CD4-positive, CD25-positive, alpha-beta regulatory T cell (primary cell): Measurements from ENCODE around the gene PTPRT. TPM values are rescaled to one million over a fixed set of nuclear protein-coding genes. Genes with fewer than 3 reads are reported as not detected.

Experiments
- ATAC-seq, 2 donors: fragments of 150-1000 bp; cut with Tn5 transposase; one replicate each; pipeline ENCODE4 v1.10.0; 2021; ENCODE audit warnings: low read depth in 2 of 2, moderate number of reproducible peaks in 2 of 2, moderate library complexity in 1 of 2
- DNase-seq, 3 donors: peaks; one replicate each; pipeline versions ENCODE4 v3.0.0 to v3.0.0-alpha.2; 2012 to 2022; ENCODE audit warnings: mixed read lengths in 1 of 3
- H3K27ac ChIP-seq: one replicate; pipeline ENCODE4 v1.7.0; 2013; ENCODE audit warnings: mild to moderate bottlenecking, low read length; ENCODE audit not compliant: insufficient read depth, poor library complexity, severe bottlenecking
- H3K27me3 ChIP-seq: one replicate; pipeline ENCODE4 v1.7.0; 2013; ENCODE audit warnings: low read length; ENCODE audit not compliant: control insufficient read depth, insufficient read depth
- H3K36me3 ChIP-seq: one replicate; pipeline ENCODE4 v1.7.0; 2013; ENCODE audit warnings: mild to moderate bottlenecking, low read length, moderate library complexity; ENCODE audit not compliant: control insufficient read depth, insufficient read depth
- H3K4me1 ChIP-seq: 2 replicates; pipeline ENCODE4 v1.7.0; 2013; ENCODE audit warnings: mild to moderate bottlenecking, low read length; ENCODE audit not compliant: insufficient read depth, control insufficient read depth, poor library complexity, severe bottlenecking
- H3K4me3 ChIP-seq: one replicate; pipeline ENCODE4 v1.7.0; 2013; ENCODE audit warnings: low read depth, mild to moderate bottlenecking, low read length, moderate library complexity
- H3K9me3 ChIP-seq, 2 experiments: 1 replicate in 1 of 2; 2 replicates in 1 of 2; pipeline ENCODE4 v1.7.0; 2013; ENCODE audit warnings: low read length in 2 of 2, mild to moderate bottlenecking in 1 of 2, moderate library complexity in 1 of 2; ENCODE audit not compliant: control insufficient read depth in 2 of 2
- H3K27ac Mint-ChIP-seq, 3 donors: one replicate each; pipeline ENCODE4 v1.8.0; 2020 to 2022; ENCODE audit warnings: mild to moderate bottlenecking in 3 of 3, mixed read lengths in 3 of 3, moderate library complexity in 2 of 3
- H3K27me3 Mint-ChIP-seq: one replicate; pipeline ENCODE4 v1.8.0; 2022; ENCODE audit warnings: mild to moderate bottlenecking, mixed read lengths
- H3K36me3 Mint-ChIP-seq: one replicate; pipeline ENCODE4 v1.8.0; 2020; ENCODE audit warnings: mixed read lengths
- H3K4me1 Mint-ChIP-seq, 4 donors: one replicate each; pipeline ENCODE4 v1.8.0; 2020 to 2022; ENCODE audit warnings: mixed read lengths in 4 of 4, mild to moderate bottlenecking in 1 of 4
- H3K4me3 Mint-ChIP-seq, 4 donors: one replicate each; pipeline ENCODE4 v1.8.0; 2020 to 2022; ENCODE audit warnings: mild to moderate bottlenecking in 4 of 4, mixed read lengths in 4 of 4, moderate library complexity in 3 of 4
- H3K9me3 Mint-ChIP-seq, 7 donors: one replicate each; pipeline ENCODE4 v1.8.0; 2020 to 2022; ENCODE audit warnings: mixed read lengths in 7 of 7, mild to moderate bottlenecking in 3 of 7, moderate library complexity in 2 of 7
- polyA plus RNA-seq, 4 donors: library from polyadenylated mRNA; unstranded; fragments of 300-500 nt; fragmentation: Illumina TruSeq; gene quantifications; one replicate each; pipeline ENCODE4 v1.2.3, GENCODE V29; 2021
- total RNA-seq: library from RNA; stranded (reverse); gene quantifications from one replicate; pipeline ENCODE4 v1.2.3, GENCODE V29; 2022

The PTPRT gene
- total and polyA plus RNA-seq, 5 donors from 2014 or later, result not detected

DNA sequence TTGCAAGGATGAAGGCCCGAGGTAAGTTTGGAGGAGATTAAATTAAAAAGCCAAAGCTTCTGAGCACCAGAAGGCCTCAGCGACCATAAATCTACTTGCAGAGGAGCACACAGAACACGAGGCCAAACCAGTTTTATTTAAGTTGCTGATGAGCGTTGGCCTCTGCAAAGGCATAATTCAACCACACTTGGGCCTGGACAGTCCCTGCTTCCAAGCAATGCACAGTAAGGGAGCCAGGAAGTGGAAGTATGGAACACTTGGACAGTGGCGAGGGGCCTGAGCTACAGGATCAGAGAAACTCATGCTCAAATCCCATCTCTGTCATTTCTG, 92.8 kb downstream of the PTPRT start:
- Histone ChIP-seq H3K27me3 (no peaks in the 10 kb centered on the region), H3K36me3 (no peaks in the 10 kb centered on the region), H3K27ac (no peak overlapping the region), H3K4me1 (no peaks in the 10 kb centered on the region), H3K9me3 (no peaks in the 10 kb centered on the region), H3K4me3 (no peak overlapping the region)
- Mint-ChIP-seq H3K9me3 (peaks cover 1 to 15% (median 6%) of the 10 kb centered on the region in 7 donors), H3K27ac (no peak overlapping the region), H3K27me3 (no peaks in the 10 kb centered on the region), H3K4me1 (no peaks in the 10 kb centered on the region), H3K4me3 (no peak overlapping the region), H3K36me3 (no peaks in the 10 kb centered on the region)
- ATAC-seq (no peak), DNase-seq (no peak)

DNA sequence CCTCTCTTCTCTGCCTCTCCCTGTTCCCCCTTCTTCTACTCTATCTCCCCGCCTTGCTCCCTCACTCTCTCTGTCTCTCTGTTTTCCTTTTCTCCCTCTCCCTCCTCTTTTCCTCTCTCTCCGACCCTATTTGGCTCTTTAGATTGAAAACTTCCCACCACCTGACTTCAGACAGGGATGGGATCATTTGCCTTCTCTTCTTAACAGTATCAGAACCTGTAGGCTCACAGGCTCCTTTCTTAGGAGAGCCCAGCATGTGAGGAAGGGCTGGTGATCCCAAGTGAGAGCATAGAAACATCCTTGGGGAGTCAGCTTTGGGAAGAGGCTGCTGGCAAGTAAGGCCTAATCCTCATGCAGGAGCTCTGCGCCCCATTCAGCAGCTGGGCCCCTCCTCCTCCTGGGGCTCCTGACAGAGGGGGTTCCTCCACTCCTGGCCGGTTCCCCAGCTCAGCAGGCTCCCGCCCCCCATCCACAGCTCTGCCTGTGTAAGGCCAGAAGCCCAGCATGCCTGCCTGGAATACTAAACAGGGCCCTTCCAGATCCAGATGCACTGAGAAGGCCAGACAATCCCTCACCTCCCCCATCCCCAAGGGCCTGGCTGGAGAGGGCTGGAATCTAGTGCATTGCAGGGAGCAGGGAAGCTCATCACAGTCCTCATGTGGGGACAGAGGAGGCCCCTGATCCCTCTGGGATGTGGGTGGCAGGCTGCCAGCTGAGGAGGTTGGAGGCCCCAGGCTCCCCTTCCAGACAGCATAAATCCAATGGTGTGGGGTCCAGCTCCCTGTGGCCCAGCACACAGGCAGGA, 93.4 kb downstream of the PTPRT start:
- Mint-ChIP-seq H3K9me3 (peaks cover 1 to 18% (median 9%) of the 10 kb centered on the region in 7 donors), H3K36me3 (no peaks in the 10 kb centered on the region), H3K27me3 (no peaks in the 10 kb centered on the region), H3K4me1 (no peaks in the 10 kb centered on the region), H3K27ac (no peak overlapping the region), H3K4me3 (no peak overlapping the region)
- ATAC-seq (no peak), DNase-seq (no peak)
- no peaks in the 10 kb centered on the region for H3K27me3 ChIP-seq
- no peak overlapping the region for H3K4me3 ChIP-seq
- no peaks in the 10 kb centered on the region for H3K9me3 ChIP-seq
- no peak overlapping the region for H3K27ac ChIP-seq
- H3K4me1 ChIP-seq, result no peaks in the 10 kb centered on the region
- H3K36me3 ChIP-seq, result no peaks in the 10 kb centered on the region

DNA sequence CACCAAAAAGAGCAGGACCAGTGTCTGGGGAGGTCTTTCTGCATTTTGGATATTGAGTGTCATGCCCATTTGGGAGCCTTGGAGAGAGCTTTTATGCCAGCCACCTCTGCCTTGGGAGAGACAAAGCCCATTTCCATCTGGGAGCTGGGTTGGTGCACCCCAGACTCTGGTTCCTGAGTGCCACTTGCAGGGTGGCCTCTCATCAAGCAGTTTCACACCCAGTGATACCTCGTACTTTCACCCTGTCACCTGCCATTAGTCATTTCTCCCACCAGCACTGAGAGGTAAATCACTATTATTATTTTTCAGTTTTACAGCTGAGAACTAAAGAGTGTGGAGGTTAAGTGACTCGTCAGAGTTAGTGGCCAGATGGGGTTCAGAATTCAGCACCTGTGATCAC, 94.7 kb downstream of the PTPRT start:
- H3K9me3 ChIP-seq, result no peaks in the 10 kb centered on the region
- no peaks in the 10 kb centered on the region for H3K4me1 ChIP-seq
- no peaks in the 10 kb centered on the region for H3K36me3 Mint-ChIP-seq
- H3K4me1 Mint-ChIP-seq, result no peaks in the 10 kb centered on the region
- peaks cover 2 to 18% (median 11%) of the 10 kb centered on the region in 7 donors for H3K9me3 Mint-ChIP-seq
- H3K27me3 Mint-ChIP-seq, result no peaks in the 10 kb centered on the region
- no peak overlapping the region for H3K27ac ChIP-seq
- H3K4me3 Mint-ChIP-seq, result no peak overlapping the region
- H3K36me3 ChIP-seq, result no peaks in the 10 kb centered on the region
- H3K27ac Mint-ChIP-seq, result no peak overlapping the region
- DNase-seq (no peak), ATAC-seq (no peak)
- no peak overlapping the region for H3K4me3 ChIP-seq
- H3K27me3 ChIP-seq, result no peaks in the 10 kb centered on the region

DNA sequence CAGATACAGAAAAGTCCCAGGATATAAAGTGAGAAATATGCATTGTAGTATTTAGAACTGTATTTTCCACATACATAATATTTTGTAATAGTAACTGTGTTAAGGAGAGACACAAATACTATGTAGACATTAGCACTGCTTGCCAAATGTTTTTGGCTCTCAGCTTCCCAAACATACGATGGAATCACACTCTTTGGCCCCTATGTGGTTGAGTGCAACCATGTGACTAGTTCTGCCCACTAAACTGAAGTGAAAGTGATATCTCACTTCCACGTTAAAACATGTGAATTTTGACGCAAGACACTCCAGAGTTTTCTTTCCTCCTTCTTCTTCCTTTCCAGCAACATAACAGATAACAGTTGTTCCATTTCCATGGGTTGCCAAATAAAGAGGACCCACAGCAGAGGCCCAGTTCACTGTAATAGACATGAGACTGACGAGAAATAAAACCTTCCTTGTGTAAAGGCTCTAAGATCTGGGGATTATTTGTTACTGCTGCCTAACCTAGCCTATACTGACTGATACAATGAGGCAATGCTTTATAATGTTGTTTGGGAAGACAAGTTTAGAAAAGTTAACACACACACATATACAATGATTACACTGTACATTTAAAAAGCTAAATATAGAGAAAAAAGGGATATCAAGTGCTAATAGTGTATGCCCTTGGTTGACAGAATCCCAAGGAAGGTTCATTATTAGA, 97.2 kb downstream of the PTPRT start:
- no peaks in the 10 kb centered on the region for H3K36me3 Mint-ChIP-seq
- H3K27me3 Mint-ChIP-seq, result no peaks in the 10 kb centered on the region
- H3K4me1 ChIP-seq, result no peaks in the 10 kb centered on the region
- H3K4me1 Mint-ChIP-seq, result no peaks in the 10 kb centered on the region
- no peak overlapping the region for H3K4me3 Mint-ChIP-seq
- H3K27ac ChIP-seq, result no peak overlapping the region
- DNase-seq (no peak), ATAC-seq (no peak)
- peaks cover 1 to 18% (median 12%) of the 10 kb centered on the region in 7 donors for H3K9me3 Mint-ChIP-seq
- H3K27me3 ChIP-seq, result no peaks in the 10 kb centered on the region
- H3K27ac Mint-ChIP-seq, result no peak overlapping the region
- H3K36me3 ChIP-seq, result no peaks in the 10 kb centered on the region
- no peaks in the 10 kb centered on the region for H3K9me3 ChIP-seq
- H3K4me3 ChIP-seq, result no peak overlapping the region

DNA sequence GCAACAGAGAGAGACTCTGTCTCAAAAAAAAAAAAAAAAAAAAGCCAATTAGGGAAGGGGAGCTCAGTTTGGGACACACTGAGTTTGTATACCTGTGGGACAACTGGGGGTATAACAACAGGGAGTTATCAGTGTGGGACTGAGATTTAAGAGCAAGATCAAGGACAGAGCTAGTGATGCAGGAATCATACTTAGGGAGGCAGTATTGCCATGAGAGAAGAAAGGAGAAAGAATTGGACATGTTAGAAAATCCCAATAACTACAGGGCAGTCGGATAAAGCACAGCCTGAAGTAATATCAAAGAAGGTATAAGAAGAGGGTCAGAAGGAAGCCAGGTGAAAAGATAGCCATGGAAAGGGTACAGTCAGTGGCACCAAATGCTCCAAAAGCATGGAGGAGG, 121.2 kb downstream of the PTPRT start:
- peaks cover 0 to 6% (median 2%) of the 10 kb centered on the region in 7 donors for H3K9me3 Mint-ChIP-seq
- Histone ChIP-seq H3K9me3 (no peaks in the 10 kb centered on the region), H3K4me1 (no peaks in the 10 kb centered on the region), H3K27ac (no peak overlapping the region), H3K36me3 (no peaks in the 10 kb centered on the region), H3K27me3 (no peaks in the 10 kb centered on the region), H3K4me3 (no peak overlapping the region)
- DNase-seq (no peak), ATAC-seq (no peak)
- no peaks in the 10 kb centered on the region for H3K27me3 Mint-ChIP-seq
- H3K4me3 Mint-ChIP-seq, result no peak overlapping the region
- H3K27ac Mint-ChIP-seq, result no peak overlapping the region
- no peaks in the 10 kb centered on the region for H3K36me3 Mint-ChIP-seq
- no peaks in the 10 kb centered on the region for H3K4me1 Mint-ChIP-seq

DNA sequence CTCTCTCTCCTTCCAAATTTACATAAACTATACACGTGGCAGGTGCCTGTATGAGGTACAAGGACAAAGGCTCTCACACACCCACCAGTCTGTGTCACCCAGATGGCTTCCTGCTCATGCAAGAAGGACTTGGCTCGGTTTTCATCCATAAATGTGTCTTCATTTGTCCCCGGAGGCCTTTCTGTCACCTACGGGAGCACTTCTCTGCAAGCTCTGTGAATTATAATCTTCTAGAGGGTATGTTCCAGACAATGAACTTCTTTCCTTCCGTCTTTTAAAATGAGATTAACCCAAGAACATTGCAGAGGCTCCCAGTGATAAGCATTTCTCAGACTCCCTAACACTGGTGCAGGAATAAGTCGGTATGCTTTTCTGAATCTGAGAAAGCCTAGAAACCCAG, 123.6 kb downstream of the PTPRT start:
- ATAC-seq (no peak), DNase-seq (no peak)
- H3K27ac ChIP-seq, result no peak overlapping the region
- no peaks in the 10 kb centered on the region for H3K9me3 ChIP-seq
- Mint-ChIP-seq H3K4me3 (no peak overlapping the region), H3K27ac (no peak overlapping the region), H3K9me3 (peaks cover 0 to 6% (median 3%) of the 10 kb centered on the region in 7 donors), H3K4me1 (no peaks in the 10 kb centered on the region), H3K27me3 (no peaks in the 10 kb centered on the region), H3K36me3 (no peaks in the 10 kb centered on the region)
- no peaks in the 10 kb centered on the region for H3K27me3 ChIP-seq
- no peak overlapping the region for H3K4me3 ChIP-seq
- H3K36me3 ChIP-seq, result no peaks in the 10 kb centered on the region
- no peaks in the 10 kb centered on the region for H3K4me1 ChIP-seq

DNA sequence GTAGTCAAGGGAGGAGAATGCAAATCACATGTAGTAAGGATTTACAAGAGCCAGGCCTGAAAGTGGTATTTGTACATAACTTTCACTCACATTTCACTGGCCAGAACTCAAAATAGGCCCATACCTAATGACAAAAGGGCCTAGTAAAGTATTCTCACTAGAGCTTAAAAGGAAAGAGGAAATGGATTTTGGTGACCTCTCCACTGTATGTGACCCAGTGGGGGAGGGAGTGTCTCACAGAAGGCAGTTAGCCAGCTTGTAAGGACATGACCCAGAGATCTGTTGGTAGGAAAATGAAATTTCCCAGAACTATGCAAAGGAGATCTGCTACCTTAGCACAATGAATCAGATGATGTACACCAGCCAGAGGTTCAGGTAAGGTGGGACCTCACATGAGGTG, 124.4 kb downstream of the PTPRT start:
- H3K9me3 Mint-ChIP-seq, result peaks cover 0 to 7% (median 3%) of the 10 kb centered on the region in 7 donors
- H3K4me1 ChIP-seq, result no peaks in the 10 kb centered on the region
- H3K27ac Mint-ChIP-seq, result no peak overlapping the region
- H3K36me3 Mint-ChIP-seq, result no peaks in the 10 kb centered on the region
- no peaks in the 10 kb centered on the region for H3K27me3 Mint-ChIP-seq
- no peaks in the 10 kb centered on the region for H3K9me3 ChIP-seq
- ATAC-seq, result no peak
- H3K36me3 ChIP-seq, result no peaks in the 10 kb centered on the region
- H3K4me3 Mint-ChIP-seq, result no peak overlapping the region
- no peaks in the 10 kb centered on the region for H3K4me1 Mint-ChIP-seq
- no peaks in the 10 kb centered on the region for H3K27me3 ChIP-seq
- no peak for DNase-seq
- H3K4me3 ChIP-seq, result no peak overlapping the region
- no peak overlapping the region for H3K27ac ChIP-seq

DNA sequence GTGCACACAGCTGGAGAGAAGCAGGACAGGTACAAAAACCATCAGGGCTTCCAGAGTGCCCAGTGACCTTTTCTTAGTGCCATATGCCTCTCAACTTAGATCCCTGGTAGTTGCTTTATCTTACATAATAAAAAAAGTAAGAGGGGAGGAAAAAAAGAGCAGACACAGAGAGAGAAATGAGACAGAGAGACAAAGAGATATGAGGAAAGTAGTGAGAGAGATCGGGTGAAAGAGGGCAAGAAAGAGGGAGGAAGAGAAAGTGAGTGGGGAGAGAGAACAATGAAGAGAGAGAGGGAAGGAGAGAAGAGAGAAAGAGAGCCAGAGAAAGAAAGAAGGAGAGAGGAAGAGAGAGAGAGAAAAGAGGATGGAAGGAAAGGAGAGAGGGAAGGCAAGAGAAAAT, 131.6 kb downstream of the PTPRT start:
- DNase-seq, result no peak
- no peaks in the 10 kb centered on the region for H3K27me3 ChIP-seq
- Mint-ChIP-seq H3K27me3 (peaks cover 8% of the 10 kb centered on the region), H3K27ac (no peak overlapping the region), H3K4me1 (no peaks in the 10 kb centered on the region), H3K9me3 (peaks cover 0 to 5% (median 0%) of the 10 kb centered on the region in 7 donors), H3K36me3 (no peaks in the 10 kb centered on the region), H3K4me3 (no peak overlapping the region)
- no peak for ATAC-seq
- no peak overlapping the region for H3K27ac ChIP-seq
- no peaks in the 10 kb centered on the region for H3K4me1 ChIP-seq
- H3K9me3 ChIP-seq, result no peaks in the 10 kb centered on the region
- no peak overlapping the region for H3K4me3 ChIP-seq
- no peaks in the 10 kb centered on the region for H3K36me3 ChIP-seq
